ENCODE measurements around the gene TCF19. TPM values are rescaled to one million over a fixed set of nuclear protein-coding genes. Genes with fewer than 3 reads are reported as not detected.

The TCF19 gene
- total RNA-seq, 1 experiment from 2014 or later: 12.7 TPM

- no peaks in the 10 kb centered on the region for H3K9me3 Mint-ChIP-seq
- ChIA-PET POLR2A (interaction anchor here (0.5 kb wide), 1 partner anchor 28 kb away, joined by 5 read pairs; no protein-coding TSS in a partner anchor), CTCF (interaction anchor here (1.0 to 1.9 kb wide), 4 partner anchors 12 to 34 kb away, joined by 3 to 5 read pairs (median 4); no protein-coding TSS in a partner anchor)
- H3K36me3 Mint-ChIP-seq: no peaks in the 10 kb centered on the region
- no peak overlapping the region for H3K4me3 Mint-ChIP-seq
- H3K27me3 Mint-ChIP-seq (ENCODE audit: low read depth): peaks cover 2% of the 10 kb centered on the region; the same call in 1 of the 2 replicates
- no peak for ATAC-seq
- peaks cover 11% of the 10 kb centered on the region for H3K4me1 Mint-ChIP-seq
- TF ChIP-seq IRF2 (CRISPR knock-in tag; IDR thresholded peaks at IDR 0.05; ENCODE audit: borderline replicate concordance, low read depth) (no peak), CREB1 (CRISPR knock-in tag; IDR thresholded peaks at IDR 0.05) (no peak), SP1 (CRISPR knock-in tag; conservative IDR thresholded peaks at IDR 0.05) (no peak), ESRRA (CRISPR knock-in tag; IDR thresholded peaks at IDR 0.05; ENCODE audit: borderline replicate concordance) (no peak)
- DNase-seq (ENCODE audit: low spot score): no peak
- H3K27ac Mint-ChIP-seq: no peak overlapping the region
These were observed 37.1 kb upstream of the TCF19 start for GRCh38 chr6:31121131-31121790.

- CTCF ChIA-PET: interaction anchor here (0.6 to 5.6 kb wide), 7 partner anchors 12 to 244 kb away, joined by 3 to 24 read pairs (median 5); no protein-coding TSS in a partner anchor
- TF ChIP-seq KAT7 (CRISPR knock-in tag; IDR thresholded peaks at IDR 0.05; ENCODE audit: borderline replicate concordance) (no peak), ESRRA (CRISPR knock-in tag; IDR thresholded peaks at IDR 0.05; ENCODE audit: borderline replicate concordance) (no peak), NR3C1 (CRISPR knock-in tag; conservative IDR thresholded peaks at IDR 0.05; ENCODE audit: low read depth) (no peak), ERG (CRISPR knock-in tag; IDR thresholded peaks at IDR 0.05) (no peak), CBFB (CRISPR knock-in tag; IDR thresholded peaks at IDR 0.05; ENCODE audit: low read depth) (no peak), HMGA2 (CRISPR knock-in tag; IDR thresholded peaks at IDR 0.05) (no peak), ELF4 (CRISPR knock-in tag; IDR thresholded peaks at IDR 0.05; ENCODE audit: low read depth) (no peak), ZNF263 (CRISPR knock-in tag; IDR thresholded peaks at IDR 0.05; ENCODE audit: low read depth) (no peak), NFATC4 (CRISPR knock-in tag; IDR thresholded peaks at IDR 0.05) (no peak), GABPB1 (CRISPR knock-in tag; IDR thresholded peaks at IDR 0.05) (no peak), MYBL2 (CRISPR knock-in tag; IDR thresholded peaks at IDR 0.05) (no peak), FOXP1 (CRISPR knock-in tag; IDR thresholded peaks at IDR 0.05; ENCODE audit: borderline replicate concordance) (no peak), SMAD4 (CRISPR knock-in tag; IDR thresholded peaks at IDR 0.05) (no peak), GRHL2 (CRISPR knock-in tag; IDR thresholded peaks at IDR 0.05; ENCODE audit: insufficient replicate concordance, severe bottlenecking) (no peak), NR2C2 (CRISPR knock-in tag; IDR thresholded peaks at IDR 0.05) (no peak), AR (CRISPR knock-in tag; IDR thresholded peaks at IDR 0.05) (no peak)
- ATAC-seq: no peak
- peaks cover 7% of the 10 kb centered on the region; the same call in 1 of the 2 replicates for H3K27me3 Mint-ChIP-seq (ENCODE audit: low read depth)
- no peaks in the 10 kb centered on the region for H3K36me3 Mint-ChIP-seq
- no peak overlapping the region for H3K4me3 Mint-ChIP-seq
- H3K27ac Mint-ChIP-seq: no peak overlapping the region
- H3K4me1 Mint-ChIP-seq: peaks cover 23% of the 10 kb centered on the region
- peaks cover 4% of the 10 kb centered on the region; the same call in 1 of the 2 replicates for H3K9me3 Mint-ChIP-seq
- no peak for DNase-seq (ENCODE audit: low spot score)
- POLR2A ChIA-PET: interaction anchor here (0.5 kb wide), 1 partner anchor 442 kb away, joined by 4 read pairs; no protein-coding TSS in a partner anchor
These were observed 35.3 kb upstream of the TCF19 start for GRCh38 chr6:31122791-31123706.

Data from WTC11 (cell line).